ENCODE results near the gene USP32.

- peak in 5 of 6 experiments; percentile 10 to 41 (median 22) for TF ChIP-seq CTCF (IDR thresholded peaks at IDR 0.05)
- TF ChIP-seq POLR2A (IDR thresholded peaks at IDR 0.05): peak; percentile 60 to 71
Measured at GRCh38 chr17:60392042-60392844, at the start of gene USP32.
